ENCODE results near the gene LEMD3. TPM values are rescaled to one million over a fixed set of nuclear protein-coding genes. Genes with fewer than 3 reads are reported as not detected.

Gene LEMD3
- total RNA-seq, 1 experiment from 2014 or later = 26.9 TPM

DNA sequence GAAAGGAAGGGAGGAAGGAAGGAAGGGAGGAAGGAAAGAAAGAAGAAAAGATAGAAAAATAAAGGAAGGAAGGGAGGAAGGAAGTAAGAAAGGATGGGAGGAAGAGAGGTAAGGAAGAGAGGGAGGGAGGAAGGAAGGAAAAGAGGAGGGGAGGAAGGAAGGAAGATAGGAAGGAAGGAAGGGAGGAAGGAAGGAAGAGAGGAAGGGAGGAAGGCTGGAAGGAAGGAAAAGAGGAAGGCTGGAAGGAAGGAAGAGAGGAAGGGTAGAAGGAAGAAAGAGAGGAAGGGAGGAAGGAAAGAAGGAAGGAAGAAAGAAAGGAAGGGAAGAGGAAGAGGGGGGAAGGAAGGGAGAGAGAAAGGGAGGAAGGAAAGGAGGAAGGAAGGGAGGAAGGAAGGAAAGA is 35.5 kb upstream of the LEMD3 start:
- no peaks in the 10 kb centered on the region; the same call in 1 of the 2 replicates for H3K36me3 ChIP-seq (ENCODE audit: control insufficient read depth, insufficient read depth, low read length)
- no peaks in the 10 kb centered on the region for H3K4me1 ChIP-seq (ENCODE audit: control insufficient read depth, insufficient read depth, low read length)
- peaks cover 42% of the 10 kb centered on the region for H3K27me3 ChIP-seq (ENCODE audit: control insufficient read depth, insufficient read depth, low read length)
- DNase-seq (ENCODE audit: low read depth, low spot score) (no peak), ATAC-seq (no peak)
- intact Hi-C loops (cut with micrococcal nuclease; ENCODE audit: unreplicated experiment) = no loop called here
- TF ChIP-seq TCF7L2 (IDR thresholded peaks at IDR 0.05; ENCODE audit: low read depth, low read length) (no peak), POLR2AphosphoS5 (IDR thresholded peaks at IDR 0.05; ENCODE audit: low read depth, low read length) (no peak), SIN3A (IDR thresholded peaks at IDR 0.05; ENCODE audit: borderline replicate concordance, insufficient read depth, low read depth, low read length) (no peak)
- TF ChIP-seq, protein P1, sequence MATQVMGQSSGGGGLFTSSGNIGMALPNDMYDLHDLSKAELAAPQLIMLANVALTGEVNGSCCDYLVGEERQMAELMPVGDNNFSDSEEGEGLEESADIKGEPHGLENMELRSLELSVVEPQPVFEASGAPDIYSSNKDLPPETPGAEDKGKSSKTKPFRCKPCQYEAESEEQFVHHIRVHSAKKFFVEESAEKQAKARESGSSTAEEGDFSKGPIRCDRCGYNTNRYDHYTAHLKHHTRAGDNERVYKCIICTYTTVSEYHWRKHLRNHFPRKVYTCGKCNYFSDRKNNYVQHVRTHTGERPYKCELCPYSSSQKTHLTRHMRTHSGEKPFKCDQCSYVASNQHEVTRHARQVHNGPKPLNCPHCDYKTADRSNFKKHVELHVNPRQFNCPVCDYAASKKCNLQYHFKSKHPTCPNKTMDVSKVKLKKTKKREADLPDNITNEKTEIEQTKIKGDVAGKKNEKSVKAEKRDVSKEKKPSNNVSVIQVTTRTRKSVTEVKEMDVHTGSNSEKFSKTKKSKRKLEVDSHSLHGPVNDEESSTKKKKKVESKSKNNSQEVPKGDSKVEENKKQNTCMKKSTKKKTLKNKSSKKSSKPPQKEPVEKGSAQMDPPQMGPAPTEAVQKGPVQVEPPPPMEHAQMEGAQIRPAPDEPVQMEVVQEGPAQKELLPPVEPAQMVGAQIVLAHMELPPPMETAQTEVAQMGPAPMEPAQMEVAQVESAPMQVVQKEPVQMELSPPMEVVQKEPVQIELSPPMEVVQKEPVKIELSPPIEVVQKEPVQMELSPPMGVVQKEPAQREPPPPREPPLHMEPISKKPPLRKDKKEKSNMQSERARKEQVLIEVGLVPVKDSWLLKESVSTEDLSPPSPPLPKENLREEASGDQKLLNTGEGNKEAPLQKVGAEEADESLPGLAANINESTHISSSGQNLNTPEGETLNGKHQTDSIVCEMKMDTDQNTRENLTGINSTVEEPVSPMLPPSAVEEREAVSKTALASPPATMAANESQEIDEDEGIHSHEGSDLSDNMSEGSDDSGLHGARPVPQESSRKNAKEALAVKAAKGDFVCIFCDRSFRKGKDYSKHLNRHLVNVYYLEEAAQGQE (IDR thresholded peaks at IDR 0.05; ENCODE audit: insufficient read depth in 1 of 2, low read depth in 2 of 2, low read length in 1 of 2) = no peak
- TF ChIP-seq, protein P2, sequence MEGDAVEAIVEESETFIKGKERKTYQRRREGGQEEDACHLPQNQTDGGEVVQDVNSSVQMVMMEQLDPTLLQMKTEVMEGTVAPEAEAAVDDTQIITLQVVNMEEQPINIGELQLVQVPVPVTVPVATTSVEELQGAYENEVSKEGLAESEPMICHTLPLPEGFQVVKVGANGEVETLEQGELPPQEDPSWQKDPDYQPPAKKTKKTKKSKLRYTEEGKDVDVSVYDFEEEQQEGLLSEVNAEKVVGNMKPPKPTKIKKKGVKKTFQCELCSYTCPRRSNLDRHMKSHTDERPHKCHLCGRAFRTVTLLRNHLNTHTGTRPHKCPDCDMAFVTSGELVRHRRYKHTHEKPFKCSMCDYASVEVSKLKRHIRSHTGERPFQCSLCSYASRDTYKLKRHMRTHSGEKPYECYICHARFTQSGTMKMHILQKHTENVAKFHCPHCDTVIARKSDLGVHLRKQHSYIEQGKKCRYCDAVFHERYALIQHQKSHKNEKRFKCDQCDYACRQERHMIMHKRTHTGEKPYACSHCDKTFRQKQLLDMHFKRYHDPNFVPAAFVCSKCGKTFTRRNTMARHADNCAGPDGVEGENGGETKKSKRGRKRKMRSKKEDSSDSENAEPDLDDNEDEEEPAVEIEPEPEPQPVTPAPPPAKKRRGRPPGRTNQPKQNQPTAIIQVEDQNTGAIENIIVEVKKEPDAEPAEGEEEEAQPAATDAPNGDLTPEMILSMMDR (IDR thresholded peaks at IDR 0.05) = no peak
- in situ Hi-C loops (cut with HindIII; ENCODE audit: low pct_unique_long_range_greater_than_20kb, low sequenced_read_pairs) = no loop called here
- H3K27ac ChIP-seq (ENCODE audit: low read length) = no peak overlapping the region
- POLR2A ChIA-PET = no interaction called here
- BruUV-seq (replicated peaks) = no TSS peak
- H3K4me3 ChIP-seq (ENCODE audit: low read depth in 2 of 2, low read length in 2 of 2) = no peak overlapping the region
- no peaks in the 10 kb centered on the region for H3K9me3 ChIP-seq (ENCODE audit: control insufficient read depth, insufficient read depth, low read depth, low read length)
- CTCF ChIA-PET = no interaction called here

DNA sequence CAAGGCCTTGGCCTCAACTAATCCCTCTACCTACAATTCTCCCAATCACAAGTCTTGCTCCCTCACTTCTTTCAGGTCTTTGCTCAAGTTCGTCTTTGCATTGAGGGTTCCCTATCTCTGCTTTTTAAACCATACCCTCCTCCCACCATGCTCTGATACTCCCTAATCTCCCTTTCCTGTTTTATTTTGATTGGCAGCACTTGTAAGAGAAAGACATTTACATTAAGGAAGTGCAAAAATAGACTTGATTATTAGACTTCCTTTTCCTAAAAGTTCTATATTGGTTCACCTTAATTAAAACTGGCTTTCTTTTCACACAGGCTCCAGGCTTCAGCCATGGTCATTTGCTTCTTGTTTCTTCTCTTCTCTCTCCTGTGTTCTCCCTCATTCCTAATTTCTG is 30.0 kb upstream of the LEMD3 start:
- no TSS peak for BruUV-seq (replicated peaks)
- H3K27me3 ChIP-seq (ENCODE audit: control insufficient read depth, insufficient read depth, low read length) = peaks cover 18% of the 10 kb centered on the region
- ChIA-PET CTCF (no interaction called here), POLR2A (no interaction called here)
- TF ChIP-seq TCF7L2 (IDR thresholded peaks at IDR 0.05; ENCODE audit: low read depth, low read length) = no peak
- TF ChIP-seq POLR2AphosphoS5 (IDR thresholded peaks at IDR 0.05; ENCODE audit: low read depth, low read length) = no peak
- TF ChIP-seq, protein P2 (IDR thresholded peaks at IDR 0.05) = no peak
- TF ChIP-seq SIN3A (IDR thresholded peaks at IDR 0.05; ENCODE audit: borderline replicate concordance, insufficient read depth, low read depth, low read length) = no peak
- TF ChIP-seq, protein P1 (IDR thresholded peaks at IDR 0.05; ENCODE audit: insufficient read depth in 1 of 2, low read depth in 2 of 2, low read length in 1 of 2) = no peak
- no peak overlapping the region for H3K27ac ChIP-seq (ENCODE audit: low read length)
- no peak for ATAC-seq
- H3K9me3 ChIP-seq (ENCODE audit: control insufficient read depth, insufficient read depth, low read depth, low read length) = no peaks in the 10 kb centered on the region
- no peak for DNase-seq (ENCODE audit: low read depth, low spot score)
- no peak overlapping the region for H3K4me3 ChIP-seq (ENCODE audit: low read depth in 2 of 2, low read length in 2 of 2)
- H3K4me1 ChIP-seq (ENCODE audit: control insufficient read depth, insufficient read depth, low read length) = no peaks in the 10 kb centered on the region
- intact Hi-C loops (cut with micrococcal nuclease; ENCODE audit: unreplicated experiment) (no loop called here), in situ Hi-C loops (cut with HindIII; ENCODE audit: low pct_unique_long_range_greater_than_20kb, low sequenced_read_pairs) (no loop called here)
- no peaks in the 10 kb centered on the region for H3K36me3 ChIP-seq (ENCODE audit: control insufficient read depth, insufficient read depth, low read length)
